HG03439 (cell line): ENCODE results near the gene GALNT14.

Experiments
- ATAC-seq: cut with Tn5 transposase; IDR thresholded peaks from one replicate; pipeline ENCODE4 v1.9.1; 2021; ENCODE audit warnings: mild to moderate bottlenecking, moderate library complexity; ENCODE audit not compliant: unreplicated experiment

Gene GALNT14

GRCh38 chr2:31089645-31090044 lies 48.6 kb downstream of the GALNT14 start:
- no peak for ATAC-seq

- ATAC-seq: no peak
Observed at GRCh38 chr2:31088504-31089195, 49.6 kb downstream of the GALNT14 start.

GRCh38 chr2:31087491-31087890 lies 50.7 kb downstream of the GALNT14 start:
- no peak for ATAC-seq

GRCh38 chr2:31086590-31086989 lies 51.6 kb downstream of the GALNT14 start:
- no peak for ATAC-seq

- ATAC-seq: no peak
Observed at GRCh38 chr2:31083234-31083993, 54.8 kb downstream of the GALNT14 start.

- ATAC-seq: no peak
Observed at GRCh38 chr2:31082002-31082401, 56.2 kb downstream of the GALNT14 start.

- ATAC-seq: no peak
Observed at GRCh38 chr2:31081492-31081891, 56.7 kb downstream of the GALNT14 start.

- no peak for ATAC-seq
Observed at GRCh38 chr2:31080361-31080760, 57.9 kb downstream of the GALNT14 start.

- ATAC-seq: no peak
Observed at GRCh38 chr2:31079665-31080064, 58.6 kb downstream of the GALNT14 start.

- ATAC-seq: no peak
Observed at GRCh38 chr2:31078579-31079105, 59.6 kb downstream of the GALNT14 start.

- no peak for ATAC-seq
Observed at GRCh38 chr2:31078011-31078410, 60.2 kb downstream of the GALNT14 start.

- ATAC-seq: no peak
Observed at GRCh38 chr2:31075941-31076590, 62.2 kb downstream of the GALNT14 start.

GRCh38 chr2:31075431-31075830 lies 62.8 kb downstream of the GALNT14 start:
- ATAC-seq: no peak

GRCh38 chr2:31071741-31072140 lies 66.5 kb downstream of the GALNT14 start:
- ATAC-seq: no peak

- no peak for ATAC-seq
Observed at GRCh38 chr2:31070339-31071125, 67.7 kb downstream of the GALNT14 start.

GRCh38 chr2:31069643-31070325 lies 68.5 kb downstream of the GALNT14 start:
- no peak for ATAC-seq

- ATAC-seq: no peak
Observed at GRCh38 chr2:31067259-31067658, 71.0 kb downstream of the GALNT14 start.

- no peak for ATAC-seq
Observed at GRCh38 chr2:31066551-31066950, 71.7 kb downstream of the GALNT14 start.

GRCh38 chr2:31066086-31066485 lies 72.2 kb downstream of the GALNT14 start:
- ATAC-seq: no peak

- no peak for ATAC-seq
Observed at GRCh38 chr2:31065356-31065755, 72.9 kb downstream of the GALNT14 start.
